H1 (cell line): ENCODE measurements around the gene CHD3. TPM values are rescaled to one million over a fixed set of nuclear protein-coding genes. Genes with fewer than 3 reads are reported as not detected.

Source experiments
- CTCF ChIA-PET: fragments of 300-600 bp; sonication (Branson Sonifier 250); formaldehyde crosslinking; loops from one replicate; lab custom pipeline; 2021; ENCODE audit not compliant: partially characterized antibody; lab: Charles Lee
- POLR2A ChIA-PET: fragments of 300-600 bp; sonication (Branson Sonifier 250); formaldehyde crosslinking; loops from one replicate; lab custom pipeline; 2021; ENCODE audit warnings: inconsistent platforms; ENCODE audit not compliant: partially characterized antibody; lab: Charles Lee
- DNase-seq, 2 experiments: peaks; one replicate each; pipeline versions ENCODE4 v3.0.0 to v3.0.0-alpha.2; 2010 to 2022; ENCODE audit warnings: low spot score in 2 of 2, low read depth in 1 of 2, mixed read lengths in 1 of 2
- FAIRE-seq: peaks from 2 replicates; lab custom pipeline; 2011; peaks lifted over from hg19 to GRCh38; lab: Jason Lieb, UNC
- H2AFZ ChIP-seq: 2 replicates; pipeline ENCODE4 v1.8.1; 2012; ENCODE audit warnings: low read length, inconsistent platforms
- H2AK5ac ChIP-seq: 2 replicates; pipeline ENCODE4 v1.6.1; 2013; ENCODE audit warnings: low read depth, low read length
- H2BK120ac ChIP-seq: replicated peaks from 2 replicates; pipeline ENCODE3; 2013; ENCODE audit warnings: low read depth, low read length, inconsistent platforms
- H2BK12ac ChIP-seq: 2 replicates; pipeline ENCODE4 v1.6.1; 2013; ENCODE audit warnings: low read depth, low read length
- H2BK15ac ChIP-seq: 2 replicates; pipeline ENCODE4 v1.6.1; 2013; ENCODE audit warnings: low read length
- H2BK20ac ChIP-seq: 2 replicates; pipeline ENCODE4 v1.6.1; 2013; ENCODE audit warnings: low read length
- H2BK5ac ChIP-seq: 2 replicates; pipeline ENCODE4 v1.6.1; 2013; ENCODE audit warnings: low read depth, low read length
- H3K14ac ChIP-seq: 2 replicates; pipeline ENCODE4 v1.6.1; 2013; ENCODE audit warnings: inconsistent platforms; ENCODE audit not compliant: insufficient read length
- H3K18ac ChIP-seq: 2 replicates; pipeline ENCODE4 v1.6.1; 2013; ENCODE audit warnings: low read length; ENCODE audit errors: extremely low read depth
- H3K23ac ChIP-seq: 2 replicates; pipeline ENCODE4 v1.6.1; 2013; ENCODE audit warnings: inconsistent platforms; ENCODE audit not compliant: insufficient read length
- H3K23me2 ChIP-seq: 2 replicates; pipeline ENCODE4 v1.6.1; 2013; ENCODE audit warnings: low read depth, low read length
- H3K27ac ChIP-seq: 2 replicates; pipeline ENCODE4 v1.6.1; 2011; ENCODE audit warnings: low read depth, low read length, inconsistent platforms
- H3K27me3 ChIP-seq, 4 experiments: replicated peaks in 1 of 4; 1 replicate in 1 of 4; 2 replicates in 3 of 4; pipeline versions ENCODE4 v1.6.1 to v1.8.1; 2011 to 2013; ENCODE audit warnings: low read length in 3 of 4, mild to moderate bottlenecking in 3 of 4, inconsistent platforms in 2 of 4, mixed read lengths in 2 of 4, moderate library complexity in 1 of 4; ENCODE audit not compliant: control insufficient read depth in 3 of 4, insufficient read depth in 3 of 4; ENCODE audit errors: extremely low read depth in 1 of 4
- H3K36me3 ChIP-seq, 4 experiments: 2 replicates each; pipeline versions ENCODE4 v1.6.1 to v1.8.1; 2011 to 2013; ENCODE audit warnings: mild to moderate bottlenecking in 4 of 4, low read length in 3 of 4, moderate library complexity in 2 of 4, control low read depth in 1 of 4, inconsistent platforms in 1 of 4; ENCODE audit not compliant: insufficient read depth in 4 of 4, control insufficient read depth in 2 of 4
- H3K4ac ChIP-seq: replicated peaks from 2 replicates; pipeline ENCODE3; 2013; ENCODE audit warnings: low read length, low read depth, mixed read lengths, inconsistent platforms; ENCODE audit not compliant: insufficient read length
- H3K4me1 ChIP-seq, 4 experiments: replicated peaks in 1 of 4; 1 replicate in 1 of 4; 2 replicates in 3 of 4; pipeline versions ENCODE4 v1.6.1 to v1.8.1; 2011 to 2013; ENCODE audit warnings: low read length in 3 of 4, inconsistent platforms in 2 of 4, mixed read lengths in 1 of 4; ENCODE audit not compliant: insufficient read depth in 4 of 4, control insufficient read depth in 3 of 4
- H3K4me2 ChIP-seq, 2 experiments: 2 replicates each; pipeline versions ENCODE4 v1.6.1 to v1.8.1; 2011 to 2013; ENCODE audit warnings: low read depth in 2 of 2, low read length in 2 of 2, control low read depth in 1 of 2, inconsistent platforms in 1 of 2, mild to moderate bottlenecking in 1 of 2; ENCODE audit not compliant: insufficient read depth in 1 of 2
- H3K4me3 ChIP-seq, 4 experiments: fragments of 200-600, 300-600 bp in 1 of 4; sonication (generic), shearing (Covaris generic), sonication (Bioruptor Twin) in 1 of 4; 2 replicates each; pipeline versions ENCODE4 v1.5.1 to v1.8.1; 2011 to 2016; ENCODE audit warnings: low read length in 4 of 4, low read depth in 3 of 4, control low read depth in 2 of 4, inconsistent platforms in 2 of 4, mild to moderate bottlenecking in 2 of 4, mixed read lengths in 1 of 4, moderate library complexity in 1 of 4; ENCODE audit not compliant: insufficient read depth in 2 of 4; ENCODE audit errors: extremely low read depth in 1 of 4
- H3K56ac ChIP-seq: replicated peaks from 2 replicates; pipeline ENCODE3; 2013; ENCODE audit warnings: low read depth, mild to moderate bottlenecking, mixed read lengths, low read length, inconsistent platforms; ENCODE audit not compliant: insufficient read length
- H3K79me1 ChIP-seq: 2 replicates; pipeline ENCODE4 v1.6.1; 2013; ENCODE audit warnings: low read depth, low read length, control low read depth
- H3K79me2 ChIP-seq, 2 experiments: 2 replicates each; pipeline versions ENCODE4 v1.6.1 to v1.8.1; 2012 to 2013; ENCODE audit warnings: low read length in 2 of 2, mild to moderate bottlenecking in 2 of 2, inconsistent platforms in 1 of 2; ENCODE audit not compliant: insufficient read depth in 2 of 2, control insufficient read depth in 1 of 2
- H3K9ac ChIP-seq, 4 experiments: replicated peaks in 1 of 4; 1 replicate in 1 of 4; 2 replicates in 3 of 4; pipeline versions ENCODE4 v1.6.1 to v1.8.1; 2011 to 2013; ENCODE audit warnings: low read depth in 3 of 4, low read length in 3 of 4, control low read depth in 2 of 4, mild to moderate bottlenecking in 2 of 4, moderate library complexity in 2 of 4, inconsistent platforms in 1 of 4; ENCODE audit errors: extremely low read depth in 1 of 4
- H3K9me3 ChIP-seq, 2 experiments: 2 replicates each; pipeline versions ENCODE4 v1.6.1 to v1.8.1; 2012 to 2013; ENCODE audit warnings: mild to moderate bottlenecking in 2 of 2, moderate library complexity in 2 of 2, control low read depth in 1 of 2, inconsistent platforms in 1 of 2, low read depth in 1 of 2, low read length in 1 of 2, mixed read lengths in 1 of 2; ENCODE audit not compliant: insufficient read depth in 2 of 2
- H4K20me1 ChIP-seq, 2 experiments: replicated peaks in 1 of 2; 2 replicates each; pipeline versions ENCODE3 to v1.8.1; 2011 to 2013; ENCODE audit warnings: inconsistent platforms in 2 of 2, low read length in 2 of 2, mild to moderate bottlenecking in 1 of 2; ENCODE audit not compliant: insufficient read depth in 2 of 2, control insufficient read depth in 1 of 2
- H4K5ac ChIP-seq: 2 replicates; pipeline ENCODE4 v1.6.1; 2013; ENCODE audit warnings: low read length, low read depth, mixed read lengths, inconsistent platforms; ENCODE audit not compliant: insufficient read length
- H4K8ac ChIP-seq: 2 replicates; pipeline ENCODE4 v1.8.0; 2013; ENCODE audit warnings: mild to moderate bottlenecking, moderate library complexity, low read length, inconsistent platforms; ENCODE audit not compliant: insufficient read depth; ENCODE audit errors: extremely low read depth
- H4K91ac ChIP-seq: replicated peaks from 2 replicates; pipeline ENCODE3; 2013; ENCODE audit warnings: low read length, mixed read lengths, inconsistent platforms; ENCODE audit not compliant: insufficient read length
- EZH2 ChIP-seq: fragments of 200-600 bp; sonication (generic); IDR thresholded peaks from 2 replicates; pipeline ENCODE4 v1.7.1; 2012; ENCODE audit warnings: low read depth, mild to moderate bottlenecking, moderate library complexity, low read length, inconsistent platforms; ENCODE audit not compliant: severe bottlenecking
- HDAC2 ChIP-seq, 2 experiments: fragments of 300-600 bp in 1 of 2; sonication (generic) in 1 of 2; IDR thresholded peaks; 2 replicates each; pipeline ENCODE4 v1.6.1; 2011 to 2012; ENCODE audit warnings: low read depth in 2 of 2, low read length in 2 of 2, mild to moderate bottlenecking in 2 of 2, moderate library complexity in 2 of 2, borderline replicate concordance in 1 of 2, inconsistent platforms in 1 of 2
- JUND ChIP-seq: IDR thresholded peaks from 2 replicates; pipeline ENCODE4 v1.6.1; 2011; ENCODE audit warnings: mild to moderate bottlenecking, improper control_type of control experiment, low read length
- RBBP5 ChIP-seq: IDR thresholded peaks from 2 replicates; pipeline ENCODE4 v1.7.1; 2012; ENCODE audit warnings: low read depth, mild to moderate bottlenecking, inconsistent platforms, low read length, moderate library complexity, borderline replicate concordance
- RXRA ChIP-seq: IDR thresholded peaks from 2 replicates; pipeline ENCODE4 v1.6.1; 2011; ENCODE audit warnings: low read depth, mild to moderate bottlenecking, low read length, moderate library complexity; ENCODE audit not compliant: insufficient read depth
- SP1 ChIP-seq: IDR thresholded peaks from 2 replicates; pipeline ENCODE4 v1.6.1; 2011; ENCODE audit warnings: low read depth, low read length
- SP4 ChIP-seq: IDR thresholded peaks from 2 replicates; pipeline ENCODE4 v1.6.1; 2012; ENCODE audit warnings: low read length, inconsistent platforms
- SUZ12 ChIP-seq: fragments of 200-600 bp; sonication (generic); IDR thresholded peaks from 2 replicates; pipeline ENCODE4 v1.6.1; 2012; ENCODE audit warnings: mild to moderate bottlenecking, inconsistent platforms, low read length, moderate library complexity, mixed read lengths
- TCF12 ChIP-seq: IDR thresholded peaks from 2 replicates; pipeline ENCODE4 v1.6.1; 2011; ENCODE audit warnings: low read depth, mild to moderate bottlenecking, low read length
- ZNF274 ChIP-seq: IDR thresholded peaks from 2 replicates; pipeline ENCODE4 v1.7.0; 2012; ENCODE audit warnings: low read length, borderline replicate concordance; ENCODE audit errors: extremely low read depth
- WGBS, 2 experiments: shearing (Covaris generic) in 1 of 2; methylation state at CpG; one replicate each; pipeline versions ENCODE4 v1.1.6 to v1.1.7; 2013 to 2015; ENCODE audit warnings: low lambda C conversion rate in 2 of 2, mixed read lengths in 2 of 2, inconsistent platforms in 1 of 2, low coverage in 1 of 2, missing lambda C conversion rate in 1 of 2; ENCODE audit not compliant: insufficient replicate concordance in 2 of 2, insufficient coverage in 1 of 2, insufficient read length in 1 of 2; ENCODE audit errors: extremely low coverage in 1 of 2, missing lambda C conversion rate in 1 of 2; 5-methylcytosine and 5-hydroxymethylcytosine counted together
- polyA plus RNA-seq, 7 experiments: library from polyadenylated mRNA; depleted of rRNA in 3 of 7; stranded (reverse) in 5 of 7; unstranded in 2 of 7; fragments of >200 nt in 5 of 7; fragments of 200-250 nt in 2 of 7; gene quantifications; 1 replicate in 5 of 7; 2 replicates in 1 of 7; 4 replicates in 1 of 7; pipeline versions ENCODE4 v1.2.1 to v1.2.3, GENCODE V29; 2011 to 2013; ENCODE audit warnings: missing spikeins in 2 of 7, mixed read lengths in 2 of 7
- total RNA-seq: library from RNA; stranded (reverse); fragmentation: NEBNext Ultra II Directional; extraction: Animal tissue kit (Norgen Biotek cat#: 25700); gene quantifications from 2 replicates; pipeline ENCODE4 v1.2.1, GENCODE V29; 2021

Gene CHD3
- total and polyA plus RNA-seq, 2 of the 8 experiments (the other 6 are each of a cell fraction or from before 2014, with no cell fraction given), result 12.3 to 12.9 TPM

GRCh38 chr17:7851438-7852261, 36.9 kb upstream of the CHD3 start:
- Histone ChIP-seq H2BK20ac (0 out of 2 replicates have a peak overlapping the region, but pooled peaks have one; percentile 61), H3K23ac (no peak overlapping the region), H2BK5ac (no peak overlapping the region; the same call in 1 of the 2 replicates), H3K27ac (no peak overlapping the region), H3K4ac (no peak overlapping the region), H3K14ac (no peak overlapping the region), H3K27me3 (peaks cover 32 to 49% (median 48%) of the 10 kb centered on the region in 4 experiments), H3K18ac (peak overlapping the region; percentile 79; the same call in 1 of the 2 replicates), H3K9ac (no peak overlapping the region; a peak in 1 of 7 replicates), H3K56ac (no peak overlapping the region), H3K4me3 (peak overlapping the region; percentile 39 to 65 (median 52)), H4K20me1 (peaks cover 0 to 23% of the 10 kb centered on the region in 2 experiments), H3K4me1 (peaks cover 0 to 37% (median 31%) of the 10 kb centered on the region in 4 experiments; a peak in 6 of 7 replicates), H3K79me1 (no peaks in the 10 kb centered on the region), H2BK15ac (peak overlapping the region; percentile 95; the same call in 1 of the 2 replicates), H2BK120ac (no peak overlapping the region), H4K5ac (no peak overlapping the region), H3K23me2 (peaks cover 12% of the 10 kb centered on the region), H3K4me2 (peak overlapping the region; percentile 74 to 94), H3K36me3 (peaks cover 0 to 4% (median 0%) of the 10 kb centered on the region in 4 experiments; a peak in 3 of 8 replicates), H3K9me3 (no peaks in the 10 kb centered on the region), H2AK5ac (no peak overlapping the region), H2AFZ (peak overlapping the region; percentile 47; the same call in 1 of the 2 replicates), H2BK12ac (peak overlapping the region; percentile 53; the same call in 1 of the 2 replicates), H3K79me2 (no peaks in the 10 kb centered on the region), H4K91ac (no peak overlapping the region), H4K8ac (no peak overlapping the region; the same call in 1 of the 2 replicates)
- CTCF ChIA-PET, result interaction anchor here (0.6 to 4.9 kb wide), 14 partner anchors 9 to 140 kb away, joined by 3 to 44 read pairs (median 5); partner anchors contain the start of gene KDM6B
- WGBS, 2 experiments, result 9% methylated on average over 59 of the region's 60 CpGs; no CpG with 5 or more reads in 1 of the 2 experiments
- POLR2A ChIA-PET, result interaction anchor here (0.8 to 4.0 kb wide), 3 partner anchors 10 to 16 kb away, joined by 3 to 24 read pairs (median 5); no protein-coding TSS in a partner anchor
- FAIRE-seq (peak; percentile 42), DNase-seq (peak; percentile 82 to 95)
- TF ChIP-seq RXRA, result no peak
- no peak for TF ChIP-seq SUZ12
- 0 out of 4 replicates have a peak, but pooled peaks of 1 of the 2 experiments have one; percentile 83 for TF ChIP-seq HDAC2 (IDR thresholded peaks at IDR 0.05; ENCODE audit: borderline replicate concordance in 1 of 2, low read depth in 2 of 2, low read length in 2 of 2)
- TF ChIP-seq JUND, result peak; percentile 54; the same call in 1 of the 2 replicates
- TF ChIP-seq SP1, result peak; percentile 78; the same call in 1 of the 2 replicates
- TF ChIP-seq TCF12, result no peak
- no peak; the same call in 1 of the 2 replicates for TF ChIP-seq RBBP5
- no peak for TF ChIP-seq EZH2
- no peak for TF ChIP-seq ZNF274
- no peak for TF ChIP-seq SP4
